ENCODE measurements around the gene SLC34A3. TPM values are rescaled to one million over a fixed set of nuclear protein-coding genes. Genes with fewer than 3 reads are reported as not detected.

SLC34A3 gene
- total and polyA plus RNA-seq, 12 donors: not detected

GRCh38 chr9:137234055-137234697 lies 3.5 kb downstream of the SLC34A3 start:
- H3K4me3 ChIP-seq: no peak overlapping the region
- DNase-seq (no peak), ATAC-seq (no peak)
- peaks cover 11 to 36% (median 23%) of the 10 kb centered on the region in 9 donors for H3K4me1 ChIP-seq
- intact Hi-C loops (cut with DNase I): loop anchor here in 1 of 10 donors (10.0 kb wide), 1 partner anchor 449 kb away; no protein-coding TSS in a partner anchor
- no peak overlapping the region for H3K27ac ChIP-seq
- no peak for TF ChIP-seq CTCF (IDR thresholded peaks at IDR 0.05)
- H3K9me3 ChIP-seq: no peaks in the 10 kb centered on the region
- WGBS, 2 donors: 58 to 71% methylated on average over 33 to 40 of the region's 40 CpGs
- H3K27me3 ChIP-seq: peaks cover 16 to 57% (median 52%) of the 10 kb centered on the region in 7 donors
- no peaks in the 10 kb centered on the region for H3K36me3 ChIP-seq

- no peak for ATAC-seq
- no peak for TF ChIP-seq CTCF (IDR thresholded peaks at IDR 0.05)
- no peaks in the 10 kb centered on the region for H3K36me3 ChIP-seq
- 69 to 76% methylated on average over 18 of the region's 18 CpGs for WGBS, 2 donors
- intact Hi-C loops (cut with DNase I): loop anchor here in 2 of 10 donors (5.0 to 10.0 kb wide), 2 partner anchors 118 to 450 kb away; no protein-coding TSS in a partner anchor
- no peaks in the 10 kb centered on the region for H3K9me3 ChIP-seq
- H3K4me3 ChIP-seq: no peak overlapping the region
- no peak overlapping the region for H3K27ac ChIP-seq
- H3K4me1 ChIP-seq: peaks cover 14 to 43% (median 27%) of the 10 kb centered on the region in 9 donors
- DNase-seq: no peak
- peaks cover 13 to 49% (median 45%) of the 10 kb centered on the region in 7 donors for H3K27me3 ChIP-seq
Measured at GRCh38 chr9:137234758-137235423, 4.2 kb downstream of the SLC34A3 start.

- ATAC-seq (no peak), DNase-seq (no peak)
- H3K4me1 ChIP-seq: peaks cover 14 to 47% (median 32%) of the 10 kb centered on the region in 9 donors
- peak overlapping the region in 8 of 10 donors; percentile 9 to 40 (median 32) for H3K4me3 ChIP-seq
- intact Hi-C loops (cut with DNase I): loop anchor here in 2 of 10 donors (5.0 to 10.0 kb wide), 2 partner anchors 118 to 451 kb away; no protein-coding TSS in a partner anchor
- peaks cover 9 to 42% (median 38%) of the 10 kb centered on the region in 7 donors for H3K27me3 ChIP-seq
- WGBS, 2 donors: 66 to 69% methylated on average over 33 to 35 of the region's 35 CpGs
- no peak for TF ChIP-seq CTCF (IDR thresholded peaks at IDR 0.05)
- no peaks in the 10 kb centered on the region for H3K9me3 ChIP-seq
- H3K27ac ChIP-seq: no peak overlapping the region
- H3K36me3 ChIP-seq: no peaks in the 10 kb centered on the region
Measured at GRCh38 chr9:137235424-137236237, 4.9 kb downstream of the SLC34A3 start.

Data from heart right ventricle (tissue), 16 donors.